ENCODE results near the gene CMIP. TPM values are rescaled to one million over a fixed set of nuclear protein-coding genes. Genes with fewer than 3 reads are reported as not detected.

Gene CMIP
- total RNA-seq, 1 experiment from 2014 or later, result 53.6 TPM

DNA sequence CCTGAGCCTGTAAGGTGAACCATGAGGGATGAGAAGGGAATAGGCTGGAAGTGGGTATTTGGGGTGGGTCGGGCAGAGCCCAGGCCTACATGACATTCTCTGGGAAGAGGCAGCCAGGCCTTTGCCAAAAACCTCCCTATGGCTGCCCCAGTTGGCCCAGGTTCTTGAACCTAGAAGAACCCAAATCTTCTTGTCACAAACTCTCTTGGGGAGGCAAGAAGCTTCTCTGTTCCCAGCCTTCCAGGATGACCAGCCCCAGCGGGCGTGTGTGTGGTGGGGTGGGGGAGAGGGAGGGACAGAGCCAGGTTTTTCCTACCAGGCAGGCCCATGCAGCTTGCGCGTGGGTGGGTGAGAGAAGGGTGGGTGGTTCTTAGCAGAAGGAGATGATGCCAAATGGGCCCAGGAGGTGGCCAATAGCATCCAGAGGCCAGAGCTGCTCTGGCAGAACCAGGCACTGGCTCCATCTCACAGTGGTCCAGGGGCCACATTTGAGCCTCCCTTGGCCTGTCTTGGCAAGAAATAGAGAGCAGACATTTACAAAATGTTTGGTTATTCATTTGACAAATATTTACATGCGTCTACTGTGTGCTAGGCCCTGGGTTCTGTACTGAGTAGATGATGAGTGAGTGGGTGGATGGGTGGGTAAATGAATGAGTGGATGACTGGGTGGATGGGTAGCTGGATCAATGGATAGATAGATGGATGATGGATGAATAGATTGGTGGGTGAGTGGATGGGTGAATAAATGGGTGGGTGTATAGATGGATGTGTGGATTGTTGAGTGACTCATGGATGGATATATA, 290.2 kb downstream of the CMIP start:
- ChIA-PET CTCF (interaction anchor here (0.6 to 2.1 kb wide), 4 partner anchors 367 to 554 kb away, joined by 3 to 6 read pairs (median 3); no protein-coding TSS in a partner anchor), POLR2A (no interaction called here)
- H3K9me3 Mint-ChIP-seq (ENCODE audit: unreplicated experiment), result no peaks in the 10 kb centered on the region
- no TSS peak for BruUV-seq (replicated peaks)
- intact Hi-C loops (cut with micrococcal nuclease), result loop anchor here (5.0 to 10.0 kb wide), 2 partner anchors 328 to 730 kb away; partner anchors contain the start of genes CENPN and CMC2
- H3K27me3 Mint-ChIP-seq (ENCODE audit: insufficient read depth, unreplicated experiment), result no peaks in the 10 kb centered on the region
- no peak overlapping the region for H3K27ac Mint-ChIP-seq (ENCODE audit: low read depth, unreplicated experiment)
- peaks cover 7% of the 10 kb centered on the region for H3K36me3 Mint-ChIP-seq (ENCODE audit: insufficient read depth, unreplicated experiment)
- DNase-seq (ENCODE audit: unreplicated experiment), result no peak
- TF ChIP-seq, protein P1, sequence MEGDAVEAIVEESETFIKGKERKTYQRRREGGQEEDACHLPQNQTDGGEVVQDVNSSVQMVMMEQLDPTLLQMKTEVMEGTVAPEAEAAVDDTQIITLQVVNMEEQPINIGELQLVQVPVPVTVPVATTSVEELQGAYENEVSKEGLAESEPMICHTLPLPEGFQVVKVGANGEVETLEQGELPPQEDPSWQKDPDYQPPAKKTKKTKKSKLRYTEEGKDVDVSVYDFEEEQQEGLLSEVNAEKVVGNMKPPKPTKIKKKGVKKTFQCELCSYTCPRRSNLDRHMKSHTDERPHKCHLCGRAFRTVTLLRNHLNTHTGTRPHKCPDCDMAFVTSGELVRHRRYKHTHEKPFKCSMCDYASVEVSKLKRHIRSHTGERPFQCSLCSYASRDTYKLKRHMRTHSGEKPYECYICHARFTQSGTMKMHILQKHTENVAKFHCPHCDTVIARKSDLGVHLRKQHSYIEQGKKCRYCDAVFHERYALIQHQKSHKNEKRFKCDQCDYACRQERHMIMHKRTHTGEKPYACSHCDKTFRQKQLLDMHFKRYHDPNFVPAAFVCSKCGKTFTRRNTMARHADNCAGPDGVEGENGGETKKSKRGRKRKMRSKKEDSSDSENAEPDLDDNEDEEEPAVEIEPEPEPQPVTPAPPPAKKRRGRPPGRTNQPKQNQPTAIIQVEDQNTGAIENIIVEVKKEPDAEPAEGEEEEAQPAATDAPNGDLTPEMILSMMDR (IDR thresholded peaks at IDR 0.05; ENCODE audit: unreplicated experiment), result no peak
- peaks cover 5% of the 10 kb centered on the region for H3K4me1 Mint-ChIP-seq (ENCODE audit: insufficient read depth, unreplicated experiment)
- no peak overlapping the region for H3K4me3 Mint-ChIP-seq (ENCODE audit: unreplicated experiment)

DNA sequence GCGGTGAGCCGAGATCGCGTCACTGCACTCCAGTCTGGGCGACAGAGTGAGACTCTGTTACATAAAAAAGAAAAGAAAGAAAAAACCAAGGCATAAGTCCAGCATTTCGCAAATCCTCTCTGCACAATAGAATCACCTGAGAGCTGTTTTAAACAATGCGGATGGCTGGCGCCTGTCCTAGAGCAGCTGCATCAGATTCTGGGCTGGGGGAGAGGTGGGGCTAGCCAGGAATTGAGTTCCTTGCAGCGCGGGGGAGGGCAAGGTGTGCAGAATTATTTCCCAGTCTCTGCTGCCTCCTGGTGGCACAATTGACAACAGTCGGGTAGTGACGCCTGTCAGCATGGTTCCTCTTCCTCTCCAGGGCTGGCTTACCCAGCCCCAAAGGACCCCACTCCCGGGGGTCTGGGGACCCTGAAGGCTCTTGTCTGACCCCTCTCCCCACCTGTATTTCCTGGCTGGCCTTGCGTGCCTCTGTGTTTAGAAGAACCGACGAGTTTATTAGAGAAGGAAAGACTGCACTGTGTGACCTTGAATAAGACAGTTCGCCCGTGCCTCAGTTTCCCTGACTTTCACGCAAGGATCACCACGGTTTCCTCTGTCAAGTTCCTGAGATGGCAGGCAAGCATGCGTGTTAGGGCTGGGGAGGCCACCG, 293.4 kb downstream of the CMIP start:
- Mint-ChIP-seq H3K36me3 (ENCODE audit: insufficient read depth, unreplicated experiment) (peaks cover 7% of the 10 kb centered on the region), H3K4me3 (ENCODE audit: unreplicated experiment) (peak overlapping the region; percentile 52), H3K9me3 (ENCODE audit: unreplicated experiment) (no peaks in the 10 kb centered on the region), H3K27ac (ENCODE audit: low read depth, unreplicated experiment) (peak overlapping the region; percentile 51), H3K4me1 (ENCODE audit: insufficient read depth, unreplicated experiment) (no peaks in the 10 kb centered on the region), H3K27me3 (ENCODE audit: insufficient read depth, unreplicated experiment) (no peaks in the 10 kb centered on the region)
- ChIA-PET POLR2A (interaction anchor here (0.7 to 1.6 kb wide), 5 partner anchors 13 to 702 kb away, joined by 3 to 4 read pairs (median 3); partner anchors contain the start of gene ATMIN), CTCF (interaction anchor here (0.6 to 3.9 kb wide), 30 partner anchors 8 to 901 kb away, joined by 3 to 18 read pairs (median 4); partner anchors contain the start of gene ATMIN)
- BruUV-seq (replicated peaks), result no TSS peak
- intact Hi-C loops (cut with micrococcal nuclease), result loop anchor here (1.0 to 10.0 kb wide), 5 partner anchors 136 to 733 kb away; partner anchors contain the start of genes CENPN and CMC2
- peak; percentile 96 for DNase-seq (ENCODE audit: unreplicated experiment)
- TF ChIP-seq, protein P1 (IDR thresholded peaks at IDR 0.05; ENCODE audit: unreplicated experiment), result peak; percentile 86

DNA sequence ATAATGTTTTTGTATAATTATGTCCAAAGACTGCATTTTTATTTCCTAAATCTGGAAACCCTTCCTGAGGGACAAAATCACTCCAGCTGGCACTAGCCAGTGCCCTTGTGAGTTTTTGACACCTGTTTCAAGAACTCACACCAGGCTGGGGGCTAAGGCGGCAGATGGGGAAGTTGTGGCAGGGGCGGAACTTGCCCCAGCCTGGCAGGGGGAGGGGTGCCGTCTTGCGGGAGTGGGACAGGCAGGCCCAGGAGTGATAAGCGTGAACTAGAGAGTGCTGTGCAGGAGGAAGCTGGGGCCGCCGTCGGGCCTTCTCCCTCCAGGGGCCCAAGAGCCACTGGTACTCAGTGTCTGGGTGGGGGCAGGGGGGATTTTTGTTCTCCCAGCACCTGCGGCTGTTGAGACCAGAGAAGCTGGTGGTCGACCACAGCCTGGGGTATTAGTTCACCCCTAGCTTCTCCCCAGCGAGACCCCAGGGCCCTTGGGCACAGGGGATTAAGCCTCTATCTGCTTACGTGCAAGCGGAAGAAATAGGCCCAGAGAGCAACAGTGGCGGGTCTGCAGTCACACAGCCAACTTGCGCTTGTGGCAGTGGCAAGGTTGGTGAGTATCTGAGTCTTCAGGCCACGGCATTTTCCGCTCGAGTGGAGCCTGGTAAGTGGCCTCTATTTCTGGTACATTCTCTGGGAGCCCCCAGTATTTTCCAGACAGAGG, 294.3 kb downstream of the CMIP start:
- Mint-ChIP-seq H3K4me1 (ENCODE audit: insufficient read depth, unreplicated experiment) (no peaks in the 10 kb centered on the region), H3K36me3 (ENCODE audit: insufficient read depth, unreplicated experiment) (no peaks in the 10 kb centered on the region), H3K4me3 (ENCODE audit: unreplicated experiment) (no peak overlapping the region), H3K27me3 (ENCODE audit: insufficient read depth, unreplicated experiment) (no peaks in the 10 kb centered on the region), H3K27ac (ENCODE audit: low read depth, unreplicated experiment) (no peak overlapping the region), H3K9me3 (ENCODE audit: unreplicated experiment) (no peaks in the 10 kb centered on the region)
- TF ChIP-seq, protein P1 (IDR thresholded peaks at IDR 0.05; ENCODE audit: unreplicated experiment), result no peak
- POLR2A ChIA-PET, result interaction anchor here (1.6 kb wide), 1 partner anchor 703 kb away, joined by 4 read pairs; the partner anchor contains the start of gene ATMIN
- DNase-seq (ENCODE audit: unreplicated experiment), result no peak
- intact Hi-C loops (cut with micrococcal nuclease), result loop anchor here (1.0 to 10.0 kb wide), 5 partner anchors 135 to 734 kb away; partner anchors contain the start of genes CENPN and CMC2
- CTCF ChIA-PET, result interaction anchor here (0.5 to 3.9 kb wide), 14 partner anchors 9 to 735 kb away, joined by 3 to 18 read pairs (median 4); no protein-coding TSS in a partner anchor
- BruUV-seq (replicated peaks), result no TSS peak
